ENCODE measurements around the gene CHID1. TPM values are rescaled to one million over a fixed set of nuclear protein-coding genes. Genes with fewer than 3 reads are reported as not detected.

CHID1 gene
- total RNA-seq, 3 donors from 2014 or later, result 102 to 115 (median 104) TPM

- peaks cover 2% of the 10 kb centered on the region for H3K36me3 Mint-ChIP-seq (ENCODE audit: insufficient read depth)
- ATAC-seq, result peak in 1 of 2 donors; percentile 0
- H3K9me3 Mint-ChIP-seq, result no peaks in the 10 kb centered on the region
- peak overlapping the region; percentile 91 for H3K4me3 Mint-ChIP-seq
- DNase-seq, result peak; percentile 54
- peaks cover 18% of the 10 kb centered on the region for H3K4me1 Mint-ChIP-seq (ENCODE audit: low read depth)
- H3K27me3 Mint-ChIP-seq (ENCODE audit: low read depth), result no peaks in the 10 kb centered on the region
Observed at GRCh38 chr11:910044-910588, 494 bp downstream of the CHID1 start.

- DNase-seq (no peak), ATAC-seq (no peak)
- Mint-ChIP-seq H3K27me3 (ENCODE audit: low read depth) (no peaks in the 10 kb centered on the region), H3K4me1 (ENCODE audit: low read depth) (peaks cover 18% of the 10 kb centered on the region), H3K9me3 (no peaks in the 10 kb centered on the region), H3K4me3 (peak overlapping the region; percentile 91), H3K36me3 (ENCODE audit: insufficient read depth) (peaks cover 2% of the 10 kb centered on the region)
Observed at GRCh38 chr11:909406-909805, 1.2 kb downstream of the CHID1 start.

DNA sequence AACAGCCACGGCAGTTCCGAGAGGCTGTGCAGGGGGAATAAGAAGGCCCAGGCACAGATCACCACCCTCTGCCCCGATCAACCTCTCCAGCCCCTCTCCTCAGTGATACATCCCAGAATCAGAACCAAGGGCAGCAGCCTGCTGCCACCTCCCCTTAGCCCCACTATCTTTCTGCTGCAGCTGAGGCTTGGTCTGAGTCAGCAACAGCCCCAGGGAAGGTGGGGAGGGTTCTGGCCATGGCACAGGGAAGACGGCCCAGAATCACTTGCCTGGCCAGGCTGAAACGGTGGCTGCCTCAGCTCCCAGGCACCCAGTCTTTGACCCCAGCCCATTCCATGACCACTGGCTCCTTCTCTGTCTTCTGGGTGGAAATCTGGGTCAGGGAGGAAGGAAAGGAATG, 2.3 kb downstream of the CHID1 start:
- H3K27me3 Mint-ChIP-seq (ENCODE audit: low read depth), result no peaks in the 10 kb centered on the region
- no peaks in the 10 kb centered on the region for H3K9me3 Mint-ChIP-seq
- ATAC-seq, result no peak
- peak overlapping the region; percentile 40 for H3K4me3 Mint-ChIP-seq
- peaks cover 18% of the 10 kb centered on the region for H3K4me1 Mint-ChIP-seq (ENCODE audit: low read depth)
- H3K36me3 Mint-ChIP-seq (ENCODE audit: insufficient read depth), result peaks cover 8% of the 10 kb centered on the region
- no peak for DNase-seq

GRCh38 chr11:907668-908067, 2.9 kb downstream of the CHID1 start:
- DNase-seq (no peak), ATAC-seq (no peak)
- Mint-ChIP-seq H3K27me3 (ENCODE audit: low read depth) (no peaks in the 10 kb centered on the region), H3K4me1 (ENCODE audit: low read depth) (peaks cover 18% of the 10 kb centered on the region), H3K9me3 (no peaks in the 10 kb centered on the region), H3K36me3 (ENCODE audit: insufficient read depth) (peaks cover 12% of the 10 kb centered on the region), H3K4me3 (peak overlapping the region; percentile 40)

DNA sequence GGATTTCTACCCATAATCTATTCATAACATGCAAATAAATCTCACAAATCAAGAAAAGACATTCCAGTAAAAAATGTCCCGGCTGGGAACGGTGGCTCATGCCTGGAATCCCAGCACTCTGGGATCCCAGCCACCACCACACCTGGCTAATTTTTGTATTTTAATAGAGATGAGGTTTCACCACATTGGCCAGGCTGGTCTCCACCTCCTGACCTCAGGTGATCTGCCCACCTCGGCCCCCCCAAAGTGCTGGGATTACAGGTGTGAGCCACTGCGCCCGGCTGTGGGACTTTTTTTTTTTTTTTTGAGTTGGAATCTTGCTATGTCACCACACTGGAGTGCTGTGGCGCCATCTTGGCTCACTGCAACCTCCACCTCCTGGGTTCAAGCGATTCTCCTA, 4.7 kb downstream of the CHID1 start:
- DNase-seq (no peak), ATAC-seq (no peak)
- no peaks in the 10 kb centered on the region for H3K9me3 Mint-ChIP-seq
- no peak overlapping the region for H3K4me3 Mint-ChIP-seq
- peaks cover 27% of the 10 kb centered on the region for H3K36me3 Mint-ChIP-seq (ENCODE audit: insufficient read depth)
- no peaks in the 10 kb centered on the region for H3K27me3 Mint-ChIP-seq (ENCODE audit: low read depth)
- H3K4me1 Mint-ChIP-seq (ENCODE audit: low read depth), result peaks cover 16% of the 10 kb centered on the region

GRCh38 chr11:904380-904779, 6.2 kb downstream of the CHID1 start:
- no peak overlapping the region for H3K4me3 Mint-ChIP-seq
- peaks cover 34% of the 10 kb centered on the region for H3K36me3 Mint-ChIP-seq (ENCODE audit: insufficient read depth)
- no peak for ATAC-seq
- no peaks in the 10 kb centered on the region for H3K27me3 Mint-ChIP-seq (ENCODE audit: low read depth)
- H3K4me1 Mint-ChIP-seq (ENCODE audit: low read depth), result peaks cover 13% of the 10 kb centered on the region
- DNase-seq, result no peak
- H3K9me3 Mint-ChIP-seq, result no peaks in the 10 kb centered on the region

- Mint-ChIP-seq H3K27me3 (ENCODE audit: low read depth) (no peaks in the 10 kb centered on the region), H3K4me1 (ENCODE audit: low read depth) (peaks cover 4% of the 10 kb centered on the region), H3K9me3 (no peaks in the 10 kb centered on the region), H3K36me3 (ENCODE audit: insufficient read depth) (peaks cover 34% of the 10 kb centered on the region), H3K4me3 (no peak overlapping the region)
- no peak for ATAC-seq
- no peak for DNase-seq
Observed at GRCh38 chr11:901452-902061, 9.1 kb downstream of the CHID1 start.

GRCh38 chr11:900545-900944, 10.1 kb downstream of the CHID1 start:
- H3K4me3 Mint-ChIP-seq, result no peak overlapping the region
- peaks cover 32% of the 10 kb centered on the region for H3K36me3 Mint-ChIP-seq (ENCODE audit: insufficient read depth)

GRCh38 chr11:899724-900123, 10.9 kb downstream of the CHID1 start:
- Mint-ChIP-seq H3K9me3 (no peaks in the 10 kb centered on the region), H3K4me1 (ENCODE audit: low read depth) (peaks cover 4% of the 10 kb centered on the region), H3K36me3 (ENCODE audit: insufficient read depth) (peaks cover 32% of the 10 kb centered on the region), H3K27me3 (ENCODE audit: low read depth) (no peaks in the 10 kb centered on the region), H3K4me3 (no peak overlapping the region)
- ATAC-seq (no peak), DNase-seq (no peak)

More at GRCh38 chr11:900545-900944, 10.1 kb downstream of the CHID1 start:
- H3K27me3 Mint-ChIP-seq (ENCODE audit: low read depth), result no peaks in the 10 kb centered on the region
- peaks cover 4% of the 10 kb centered on the region for H3K4me1 Mint-ChIP-seq (ENCODE audit: low read depth)
- H3K9me3 Mint-ChIP-seq, result no peaks in the 10 kb centered on the region
- DNase-seq (no peak), ATAC-seq (no peak)

DNA sequence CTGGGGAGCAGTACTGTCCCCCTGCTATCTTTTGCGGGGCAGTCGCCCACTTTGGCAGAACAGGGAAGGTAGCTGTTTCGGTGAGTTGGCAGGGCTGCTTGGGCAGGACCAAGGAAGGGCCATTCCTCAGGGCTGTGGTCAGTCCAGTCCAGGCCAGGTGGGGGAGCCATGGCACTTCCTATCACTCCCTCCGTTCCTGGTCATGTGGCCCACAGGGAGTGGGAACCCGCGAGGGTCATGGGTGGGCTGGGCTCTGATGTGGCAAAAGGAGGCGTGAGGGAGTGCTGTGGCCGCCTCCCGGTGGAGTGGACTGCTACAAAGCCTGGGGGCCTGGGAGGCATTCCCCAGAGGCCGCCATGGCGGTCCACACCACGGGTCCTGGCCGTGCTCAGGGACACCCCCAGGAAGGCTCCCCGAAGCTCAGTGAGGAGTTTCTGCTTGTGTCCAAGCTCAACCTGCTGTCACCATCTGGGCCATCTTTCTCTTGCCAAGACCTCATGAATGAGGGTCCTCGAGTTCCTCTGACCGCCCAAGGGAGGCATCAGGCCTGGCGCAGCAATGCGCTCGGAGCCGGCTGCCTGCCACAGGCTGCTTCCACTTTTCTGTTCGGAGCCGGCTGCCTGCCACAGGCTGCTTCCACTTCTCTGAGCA, 11.9 kb downstream of the CHID1 start:
- Mint-ChIP-seq H3K27me3 (ENCODE audit: low read depth) (no peaks in the 10 kb centered on the region), H3K9me3 (no peaks in the 10 kb centered on the region), H3K4me3 (no peak overlapping the region), H3K4me1 (ENCODE audit: low read depth) (peaks cover 4% of the 10 kb centered on the region), H3K36me3 (ENCODE audit: insufficient read depth) (peaks cover 26% of the 10 kb centered on the region)
- no peak for DNase-seq
- no peak for ATAC-seq

GRCh38 chr11:898143-898511, 12.5 kb downstream of the CHID1 start:
- Mint-ChIP-seq H3K9me3 (no peaks in the 10 kb centered on the region), H3K4me1 (ENCODE audit: low read depth) (peaks cover 4% of the 10 kb centered on the region), H3K4me3 (no peak overlapping the region), H3K27me3 (ENCODE audit: low read depth) (no peaks in the 10 kb centered on the region), H3K36me3 (ENCODE audit: insufficient read depth) (peaks cover 26% of the 10 kb centered on the region)
- ATAC-seq (peak in 1 of 2 donors; percentile 34), DNase-seq (no peak)

GRCh38 chr11:897253-898142, 13.1 kb downstream of the CHID1 start:
- H3K36me3 Mint-ChIP-seq (ENCODE audit: insufficient read depth), result peaks cover 20% of the 10 kb centered on the region
- DNase-seq (no peak), ATAC-seq (no peak)
- no peaks in the 10 kb centered on the region for H3K27me3 Mint-ChIP-seq (ENCODE audit: low read depth)
- H3K4me3 Mint-ChIP-seq, result no peak overlapping the region
- H3K4me1 Mint-ChIP-seq (ENCODE audit: low read depth), result peaks cover 4% of the 10 kb centered on the region
- no peaks in the 10 kb centered on the region for H3K9me3 Mint-ChIP-seq

DNA sequence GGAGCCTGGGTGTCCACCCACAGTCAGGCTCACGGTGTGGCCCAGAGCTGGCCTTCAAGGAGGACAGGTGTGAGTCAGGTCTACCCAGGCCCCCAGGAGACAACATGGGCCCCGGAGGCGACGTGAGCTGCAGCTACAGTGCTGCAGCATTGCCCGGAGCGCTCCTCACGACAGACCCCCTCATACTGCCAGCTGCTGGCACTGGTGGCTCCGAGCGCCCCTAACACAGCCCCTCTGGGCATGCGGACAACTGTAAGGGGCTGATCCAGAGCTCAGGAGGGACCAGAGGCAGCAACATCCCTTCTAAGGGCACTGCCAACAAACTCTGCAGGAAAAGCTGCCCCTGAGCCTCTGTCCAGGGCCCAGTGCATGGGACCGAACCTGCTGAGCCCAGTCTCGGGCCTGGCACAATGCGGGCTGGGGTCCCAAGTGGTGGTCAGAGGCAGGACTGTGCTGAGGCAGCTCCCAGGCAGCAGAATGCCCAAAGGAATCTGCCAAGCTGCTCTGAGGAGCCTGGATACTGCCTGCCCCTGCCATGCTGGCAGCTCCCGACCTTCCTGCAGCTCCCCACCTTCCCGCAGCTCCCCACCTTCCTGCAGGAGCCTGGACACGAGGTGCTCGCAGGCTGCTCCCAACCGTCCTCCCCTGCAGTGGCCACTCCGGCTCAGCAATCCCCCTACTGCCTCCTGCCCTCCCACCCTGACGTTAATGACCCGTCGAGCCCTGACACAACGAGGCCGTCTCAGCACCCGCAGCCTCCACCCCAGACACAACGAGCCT, 15.1 kb downstream of the CHID1 start:
- DNase-seq (no peak), ATAC-seq (no peak)
- H3K9me3 Mint-ChIP-seq, result no peaks in the 10 kb centered on the region
- no peaks in the 10 kb centered on the region for H3K4me1 Mint-ChIP-seq (ENCODE audit: low read depth)
- no peak overlapping the region for H3K4me3 Mint-ChIP-seq
- no peaks in the 10 kb centered on the region for H3K27me3 Mint-ChIP-seq (ENCODE audit: low read depth)
- H3K36me3 Mint-ChIP-seq (ENCODE audit: insufficient read depth), result peaks cover 3% of the 10 kb centered on the region

Data from activated T-cell treated with anti-CD3 and anti-CD28 coated beads, Interleukin-2, amount 50 U/mL, for 4 hours (primary cell).